HL-60/S4 treated with retinoic acid at 250 ng/mL for 4 days and 3 days (cell line): ENCODE measurements around the gene SIDT1.

ENCODE experiments used
- in situ Hi-C: fragments of 300-500 bp; cut with MboI; formaldehyde crosslinking; loops from 2 replicates; pipeline ENCODE4 v1.7.0; 2022; ENCODE audit warnings: low sequenced_read_pairs

The SIDT1 gene

GRCh38 chr3:113541519-113541918 lies 9.2 kb downstream of the SIDT1 start:
- in situ Hi-C loops = no loop called here

GRCh38 chr3:113545594-113545993 lies 13.2 kb downstream of the SIDT1 start:
- in situ Hi-C loops = no loop called here

- in situ Hi-C loops = no loop called here
Measured at GRCh38 chr3:113546414-113546893, 14.1 kb downstream of the SIDT1 start.

- in situ Hi-C loops = no loop called here
Measured at GRCh38 chr3:113548501-113548900, 16.1 kb downstream of the SIDT1 start.

- in situ Hi-C loops = no loop called here
Measured at GRCh38 chr3:113551820-113552219, 19.5 kb downstream of the SIDT1 start.

- in situ Hi-C loops = no loop called here
Measured at GRCh38 chr3:113552851-113553250, 20.5 kb downstream of the SIDT1 start.

- in situ Hi-C loops = no loop called here
Measured at GRCh38 chr3:113555138-113555537, 22.8 kb downstream of the SIDT1 start.

- in situ Hi-C loops = no loop called here
Measured at GRCh38 chr3:113556316-113556945, 24.1 kb downstream of the SIDT1 start.

- in situ Hi-C loops = no loop called here
Measured at GRCh38 chr3:113556946-113557335, 24.6 kb downstream of the SIDT1 start.

GRCh38 chr3:113557374-113557773 lies 25.0 kb downstream of the SIDT1 start:
- in situ Hi-C loops = no loop called here

GRCh38 chr3:113559009-113559408 lies 26.7 kb downstream of the SIDT1 start:
- in situ Hi-C loops = no loop called here

- in situ Hi-C loops = no loop called here
Measured at GRCh38 chr3:113560271-113560670, 27.9 kb downstream of the SIDT1 start.

- in situ Hi-C loops = no loop called here
Measured at GRCh38 chr3:113560831-113561623, 28.7 kb downstream of the SIDT1 start.

- in situ Hi-C loops = no loop called here
Measured at GRCh38 chr3:113565555-113565954, 33.2 kb downstream of the SIDT1 start.

GRCh38 chr3:113570158-113570557 lies 37.8 kb downstream of the SIDT1 start:
- in situ Hi-C loops = no loop called here

- in situ Hi-C loops = no loop called here
Measured at GRCh38 chr3:113571360-113571759, 39.0 kb downstream of the SIDT1 start.

GRCh38 chr3:113573728-113574127 lies 41.4 kb downstream of the SIDT1 start:
- in situ Hi-C loops = no loop called here

- in situ Hi-C loops = no loop called here
Measured at GRCh38 chr3:113574213-113574612, 41.9 kb downstream of the SIDT1 start.

GRCh38 chr3:113575206-113575605 lies 42.9 kb downstream of the SIDT1 start:
- in situ Hi-C loops = no loop called here

GRCh38 chr3:113585228-113585627 lies 52.9 kb downstream of the SIDT1 start:
- in situ Hi-C loops = no loop called here

- in situ Hi-C loops = no loop called here
Measured at GRCh38 chr3:113585720-113586119, 53.4 kb downstream of the SIDT1 start.

GRCh38 chr3:113588806-113589205 lies 56.5 kb downstream of the SIDT1 start:
- in situ Hi-C loops = no loop called here
